GM12801 (cell line): ENCODE results near the gene RHBG.

Experiments used
- CTCF ChIP-seq: IDR thresholded peaks from one replicate; pipeline ENCODE4 v1.5.1; 2011; ENCODE audit warnings: control low read depth; ENCODE audit not compliant: insufficient read length; ENCODE audit errors: extremely low read depth

RHBG gene

GRCh38 chr1:156389311-156389710, 20.3 kb downstream of the RHBG start:
- no peak for TF ChIP-seq CTCF

GRCh38 chr1:156390469-156391365, 21.7 kb downstream of the RHBG start:
- TF ChIP-seq CTCF, result no peak

GRCh38 chr1:156391366-156391677, 22.3 kb downstream of the RHBG start:
- TF ChIP-seq CTCF, result no peak

GRCh38 chr1:156391701-156392100, 22.7 kb downstream of the RHBG start:
- no peak for TF ChIP-seq CTCF

GRCh38 chr1:156392452-156392853, 23.4 kb downstream of the RHBG start:
- no peak for TF ChIP-seq CTCF

GRCh38 chr1:156393095-156393494, 24.1 kb downstream of the RHBG start:
- no peak for TF ChIP-seq CTCF

- TF ChIP-seq CTCF, result no peak
Measured at GRCh38 chr1:156394082-156394481, 25.1 kb downstream of the RHBG start.
